SK-N-SH treated with all-trans-retinoic acid at 6 μM for 48 hours (cell line): ENCODE results near the gene RBM42.

Experiments
- ATAC-seq: fragments of 200-7000 bp; cut with Tn5 transposase; 3 replicates; pipeline ENCODE4 v1.9.1; 2020; ENCODE audit warnings: mild to moderate bottlenecking, moderate library complexity
- ARNTL ChIP-seq: fragments of 450-650 bp; formaldehyde crosslinking; IDR thresholded peaks from 2 replicates; pipeline ENCODE4 v1.5.0; 2020; ENCODE audit warnings: low read depth, mild to moderate bottlenecking, moderate library complexity, borderline replicate concordance
- BACH2 ChIP-seq: fragments of 250-450 bp; sonication (Bioruptor Pico); IDR thresholded peaks from 2 replicates; pipeline ENCODE4 v1.9.0; 2021; ENCODE audit warnings: mild to moderate bottlenecking, borderline replicate concordance
- CREB5 ChIP-seq: fragments of 250-450 bp; sonication (Bioruptor Pico); IDR thresholded peaks from 2 replicates; pipeline ENCODE4 v1.5.1; 2020; ENCODE audit warnings: low read depth, mild to moderate bottlenecking, moderate library complexity
- CSDC2 ChIP-seq: fragments of 250-450 bp; sonication (Bioruptor Pico); IDR thresholded peaks from 2 replicates; pipeline ENCODE4 v1.5.0; 2020; ENCODE audit warnings: mild to moderate bottlenecking, moderate library complexity
- ESRRG ChIP-seq: fragments of 250-450 bp; sonication (Bioruptor Pico); IDR thresholded peaks from 2 replicates; pipeline ENCODE4 v1.6.1; 2021; ENCODE audit warnings: mild to moderate bottlenecking
- GLIS3 ChIP-seq: fragments of 250-450 bp; sonication (Bioruptor Pico); IDR thresholded peaks from 2 replicates; pipeline ENCODE4 v1.5.0; 2020; ENCODE audit warnings: mild to moderate bottlenecking, moderate library complexity
- ISL1 ChIP-seq: fragments of 250-450 bp; sonication (Bioruptor Pico); IDR thresholded peaks from 2 replicates; pipeline ENCODE4 v2.1.2; 2022; ENCODE audit warnings: mild to moderate bottlenecking, moderate library complexity
- OSR1 ChIP-seq: fragments of 250-450 bp; sonication (Bioruptor Pico); IDR thresholded peaks from 2 replicates; pipeline ENCODE4 v1.8.0; 2022; ENCODE audit warnings: moderate library complexity, mild to moderate bottlenecking, inconsistent platforms
- PATZ1 ChIP-seq: fragments of 250-450 bp; sonication (Bioruptor Pico); IDR thresholded peaks from 2 replicates; pipeline ENCODE4 v1.8.0; 2020; ENCODE audit warnings: mild to moderate bottlenecking, moderate library complexity, borderline replicate concordance
- POU6F1 ChIP-seq: fragments of 250-450 bp; sonication (Bioruptor Pico); IDR thresholded peaks from 2 replicates; pipeline ENCODE4 v1.8.0; 2021; ENCODE audit warnings: low read depth, mild to moderate bottlenecking, moderate library complexity, borderline replicate concordance
- RARB ChIP-seq: fragments of 250-450 bp; sonication (Bioruptor Pico); IDR thresholded peaks from 2 replicates; pipeline ENCODE4 v1.8.0; 2021; ENCODE audit warnings: mild to moderate bottlenecking, moderate library complexity
- SNAI2 ChIP-seq: fragments of 250-450 bp; sonication (Bioruptor Pico); IDR thresholded peaks from 2 replicates; pipeline ENCODE4 v1.5.0; 2020; ENCODE audit warnings: mild to moderate bottlenecking, moderate library complexity
- TCF4 ChIP-seq: fragments of 250-450 bp; sonication (Bioruptor Pico); IDR thresholded peaks from 2 replicates; pipeline ENCODE4 v1.8.0; 2021; ENCODE audit warnings: mild to moderate bottlenecking, moderate library complexity, borderline replicate concordance
- TOX ChIP-seq: fragments of 250-450 bp; sonication (Bioruptor Pico); IDR thresholded peaks from 2 replicates; pipeline ENCODE4 v1.8.0; 2021; ENCODE audit warnings: mild to moderate bottlenecking, moderate library complexity, borderline replicate concordance
- TSHZ2 ChIP-seq: fragments of 250-450 bp; sonication (Bioruptor Pico); IDR thresholded peaks from 2 replicates; pipeline ENCODE4 v1.5.0; 2020; ENCODE audit warnings: mild to moderate bottlenecking, moderate library complexity
- ZC3H10 ChIP-seq: fragments of 250-450 bp; sonication (Bioruptor Pico); IDR thresholded peaks from 2 replicates; pipeline ENCODE4 v1.5.1; 2021; ENCODE audit warnings: mild to moderate bottlenecking, moderate library complexity
- ZFP30 ChIP-seq: fragments of 450-650 bp; formaldehyde crosslinking; IDR thresholded peaks from 2 replicates; pipeline ENCODE4 v1.5.0; 2022; ENCODE audit warnings: mild to moderate bottlenecking, moderate library complexity
- ZNF565 ChIP-seq: fragments of 450-650 bp; formaldehyde crosslinking; conservative IDR thresholded peaks from 2 replicates; pipeline ENCODE4 v1.5.0; 2020; ENCODE audit warnings: low read depth, mild to moderate bottlenecking, moderate library complexity
- ZNF70 ChIP-seq: fragments of 450-650 bp; formaldehyde crosslinking; IDR thresholded peaks from 2 replicates; pipeline ENCODE4 v1.5.0; 2020; ENCODE audit warnings: mild to moderate bottlenecking, moderate library complexity

Gene RBM42

GRCh38 chr19:35639863-35640262, 11.0 kb downstream of the RBM42 start:
- TF ChIP-seq RARB (CRISPR knock-in tag): no peak
- TF ChIP-seq ESRRG: no peak
- TF ChIP-seq POU6F1 (CRISPR knock-in tag): no peak
- no peak for TF ChIP-seq ISL1
- no peak for TF ChIP-seq CREB5
- no peak for TF ChIP-seq CSDC2 (CRISPR knock-in tag)
- no peak for TF ChIP-seq ARNTL
- no peak for TF ChIP-seq SNAI2 (CRISPR knock-in tag)
- no peak for TF ChIP-seq TOX (CRISPR knock-in tag)
- TF ChIP-seq TSHZ2: no peak
- TF ChIP-seq ZFP30: no peak
- no peak for TF ChIP-seq BACH2 (CRISPR knock-in tag)
- no peak for TF ChIP-seq PATZ1 (CRISPR knock-in tag)
- TF ChIP-seq OSR1 (CRISPR knock-in tag): no peak
- TF ChIP-seq, all 23 proteins: peak for 0
- no peak for ATAC-seq

GRCh38 chr19:35641515-35642151, 12.8 kb downstream of the RBM42 start, which contains the start of gene ETV2:
ETV2 (plus strand) TSS chr19:35641745; CDS start chr19:35642461, 716 bp downstream.
- ATAC-seq: no peak
- TF ChIP-seq ZNF70 (CRISPR knock-in tag): no peak
- no peak for TF ChIP-seq CREB5
- TF ChIP-seq TCF4 (CRISPR knock-in tag): no peak
- no peak for TF ChIP-seq ZC3H10
- no peak for TF ChIP-seq ZNF565 (CRISPR knock-in tag)
- TF ChIP-seq OSR1 (CRISPR knock-in tag): no peak
- TF ChIP-seq ISL1: no peak
- no peak for TF ChIP-seq POU6F1 (CRISPR knock-in tag)
- TF ChIP-seq, all 23 proteins: peak for 0

- TF ChIP-seq ZC3H10: no peak
- no peak for TF ChIP-seq GLIS3
- TF ChIP-seq OSR1 (CRISPR knock-in tag): no peak
- no peak for ATAC-seq
Observed at GRCh38 chr19:35642312-35642711, 13.5 kb downstream of the RBM42 start.
